HepG2 (cell line): ENCODE data around the gene DENND10. TPM values are rescaled to one million over a fixed set of nuclear protein-coding genes. Genes with fewer than 3 reads are reported as not detected.

Source experiments
- ATAC-seq: fragments of 200-7000 bp; cut with Tn5 transposase; 3 replicates; pipeline ENCODE4 v1.9.1; 2020; ENCODE audit warnings: mild to moderate bottlenecking, moderate library complexity
- BruUV-seq: library from RNA; stranded (reverse); fragments of 400-500 nt; replicated peaks from 2 replicates; lab custom pipeline; 2021; lab: Mats Ljungman, UMichigan
- CTCF ChIA-PET: fragments of 300-600 bp; formaldehyde crosslinking; extraction: SDS; loops from one replicate; lab custom pipeline; 2021; ENCODE audit warnings: low total read pairs, inconsistent platforms, low intra/inter-chr PET ratio; lab: Yijun Ruan, JAX
- POLR2A ChIA-PET: fragments of 350-600 bp; sonication (Branson Sonifier 250); formaldehyde crosslinking; loops from one replicate; lab custom pipeline; 2020; ENCODE audit warnings: antibody characterized with exemption, inconsistent platforms; lab: Yijun Ruan, JAX
- DNase-seq: peaks from one replicate; pipeline ENCODE4 v3.0.0-alpha.2; 2015; ENCODE audit warnings: low spot score
- FAIRE-seq: peaks from 3 replicates; lab custom pipeline; 2011; peaks lifted over from hg19 to GRCh38; lab: Jason Lieb, UNC
- H2AFZ ChIP-seq: one replicate; pipeline ENCODE4 v1.6.1; 2011; ENCODE audit warnings: low read length, inconsistent platforms
- H3K27ac ChIP-seq: fragments of 300-600 bp; 3 replicates; pipeline ENCODE4 v1.8.0; 2011; ENCODE audit warnings: mixed run types, mild to moderate bottlenecking, mixed read lengths, low read length, inconsistent platforms; ENCODE audit not compliant: insufficient read depth; ENCODE audit errors: extremely low read length
- H3K27me3 ChIP-seq, 2 experiments: fragments of 200-600 bp in 1 of 2; 2 replicates in 1 of 2; 3 replicates in 1 of 2; pipeline versions ENCODE4 v1.6.0 to v1.8.0; 2011; ENCODE audit warnings: low read length in 2 of 2, mild to moderate bottlenecking in 2 of 2, moderate library complexity in 2 of 2, inconsistent platforms in 1 of 2; ENCODE audit not compliant: insufficient read depth in 2 of 2, control insufficient read depth in 1 of 2
- H3K36me3 ChIP-seq, 2 experiments: fragments of 200-600 bp in 1 of 2; replicated peaks in 1 of 2; 2 replicates in 1 of 2; 3 replicates in 1 of 2; pipeline versions ENCODE4 v1.5.1 to v1.8.0; 2011; ENCODE audit warnings: low read length in 2 of 2, inconsistent platforms in 1 of 2; ENCODE audit not compliant: insufficient read depth in 2 of 2, control insufficient read depth in 1 of 2
- H3K4me1 ChIP-seq: 2 replicates; pipeline ENCODE4 v1.5.1; 2012; ENCODE audit warnings: low read length, inconsistent platforms; ENCODE audit not compliant: insufficient read depth
- H3K4me2 ChIP-seq: 2 replicates; pipeline ENCODE4 v1.6.0; 2011; ENCODE audit warnings: low read depth, low read length, inconsistent platforms
- H3K4me3 ChIP-seq, 3 experiments: fragments of 200-600 bp in 1 of 3; sonication (generic), shearing (Covaris generic) in 1 of 3; replicated peaks in 1 of 3; 2 replicates each; pipeline ENCODE4 v1.5.1; 2011 to 2016; ENCODE audit warnings: low read length in 3 of 3, inconsistent platforms in 2 of 3, low read depth in 2 of 3, mild to moderate bottlenecking in 2 of 3, control low read depth in 1 of 3, mixed read lengths in 1 of 3; ENCODE audit not compliant: insufficient read depth in 1 of 3
- H3K79me2 ChIP-seq: one replicate; pipeline ENCODE4 v1.6.1; 2011; ENCODE audit warnings: low read length, inconsistent platforms; ENCODE audit not compliant: insufficient read depth
- H3K9ac ChIP-seq: 2 replicates; pipeline ENCODE4 v1.6.0; 2011; ENCODE audit warnings: mild to moderate bottlenecking, low read depth, low read length, inconsistent platforms; ENCODE audit not compliant: insufficient read depth
- H3K9me3 ChIP-seq: 2 replicates; pipeline ENCODE4 v1.5.1; 2012; ENCODE audit warnings: mild to moderate bottlenecking, low read length
- H4K20me1 ChIP-seq: 2 replicates; pipeline ENCODE4 v1.6.0; 2011; ENCODE audit warnings: inconsistent platforms, mild to moderate bottlenecking, low read length, moderate library complexity; ENCODE audit not compliant: insufficient read depth
- ARNTL ChIP-seq: sonication (generic); formaldehyde crosslinking; IDR thresholded peaks from 2 replicates; pipeline ENCODE4 v1.4.0; 2020; ENCODE audit warnings: mild to moderate bottlenecking, missing genetic modification reagents
- MTF1 ChIP-seq: sonication (generic); formaldehyde crosslinking; IDR thresholded peaks from 2 replicates; pipeline ENCODE4 v1.5.0; 2020; ENCODE audit warnings: missing genetic modification reagents
- MYC ChIP-seq: sonication (generic); formaldehyde crosslinking; IDR thresholded peaks from 2 replicates; pipeline ENCODE4 v1.9.0; 2021; ENCODE audit warnings: missing genetic modification reagents, borderline replicate concordance
- SNRNP70 ChIP-seq: fragments of 200-400 bp; formaldehyde crosslinking; IDR thresholded peaks from 2 replicates; pipeline ENCODE4 v1.6.1; 2017; ENCODE audit warnings: mild to moderate bottlenecking, low read depth, low read length, moderate library complexity
- ZMAT3 ChIP-seq: sonication (generic); formaldehyde crosslinking; conservative IDR thresholded peaks from 2 replicates; pipeline ENCODE4 v1.7.0; 2021; ENCODE audit warnings: missing genetic modification reagents
- ZNF562 ChIP-seq: sonication (generic); formaldehyde crosslinking; IDR thresholded peaks from 2 replicates; pipeline ENCODE4 v1.8.0; 2022; ENCODE audit warnings: missing genetic modification reagents, borderline replicate concordance
- ZSCAN25 ChIP-seq: sonication (generic); formaldehyde crosslinking; IDR thresholded peaks from 2 replicates; pipeline ENCODE4 v1.8.0; 2022; ENCODE audit warnings: mild to moderate bottlenecking, missing genetic modification reagents
- WGBS: methylation state at CpG from one replicate; pipeline ENCODE4 v1.1.6; 2017; ENCODE audit warnings: low lambda C conversion rate; 5-methylcytosine and 5-hydroxymethylcytosine counted together
- in situ Hi-C: cut with HindIII; loops from 2 replicates; pipeline ENCODE4 v1.10.0; 2017; ENCODE audit warnings: low pct_unique_long_range_greater_than_20kb; ENCODE audit not compliant: extremely low pct_ligation_motif_present
- intact Hi-C: fragments of 100-400 bp; cut with micrococcal nuclease; formaldehyde crosslinking; loops from one replicate; pipeline ENCODE4 v1.10.0; 2022; ENCODE audit not compliant: unreplicated experiment
- polyA plus RNA-seq, 8 experiments: library from polyadenylated mRNA; depleted of rRNA in 3 of 8; stranded (reverse) in 7 of 8; unstranded in 1 of 8; fragments of >200 nt; fragmentation: Illumina TruSeq in 4 of 8; extraction: Trizol in 4 of 8; gene quantifications; 2 replicates each; pipeline versions ENCODE4 v1.2.1 to v1.2.3, GENCODE V29; 2011 to 2016; ENCODE audit warnings: low read depth in 4 of 8, missing spikeins in 1 of 8, mixed read lengths in 1 of 8; ENCODE audit not compliant: insufficient read depth in 1 of 8
- total RNA-seq, 5 experiments: library from RNA; depleted of rRNA; stranded (reverse); fragments of >200 nt; fragmentation: Illumina TruSeq; extraction: Trizol; gene quantifications; 2 replicates each; pipeline ENCODE4 v1.2.3, GENCODE V29; 2016; ENCODE audit warnings: low read depth in 1 of 5
- TF ChIP-seq, protein P1 (sequence below): IDR thresholded peaks from 2 replicates; pipeline ENCODE4 v1.4.0; 2020; ENCODE audit warnings: mild to moderate bottlenecking, missing genetic modification reagents

Gene DENND10
- total and polyA plus RNA-seq, 2 of the 13 experiments (the other 11 are each of a cell fraction or from before 2014, with no cell fraction given): 43.7 to 78.8 TPM

GRCh38 chr10:119055472-119055871 is 48.4 kb upstream of the DENND10 start:
- DNase-seq (no peak), ATAC-seq (no peak), FAIRE-seq (no peak)
- POLR2A ChIA-PET: no interaction called here
- no peak overlapping the region for H2AFZ ChIP-seq
- H3K79me2 ChIP-seq: peaks cover 7% of the 10 kb centered on the region
- no TSS peak for BruUV-seq
- H3K27ac ChIP-seq: no peak overlapping the region
- no peaks in the 10 kb centered on the region for H3K27me3 ChIP-seq
- H4K20me1 ChIP-seq: no peaks in the 10 kb centered on the region; the same call in 1 of the 2 replicates
- in situ Hi-C loops (no loop called here), intact Hi-C loops (no loop called here)
- TF ChIP-seq ZNF562 (CRISPR knock-in tag): no peak
- TF ChIP-seq, protein P1, sequence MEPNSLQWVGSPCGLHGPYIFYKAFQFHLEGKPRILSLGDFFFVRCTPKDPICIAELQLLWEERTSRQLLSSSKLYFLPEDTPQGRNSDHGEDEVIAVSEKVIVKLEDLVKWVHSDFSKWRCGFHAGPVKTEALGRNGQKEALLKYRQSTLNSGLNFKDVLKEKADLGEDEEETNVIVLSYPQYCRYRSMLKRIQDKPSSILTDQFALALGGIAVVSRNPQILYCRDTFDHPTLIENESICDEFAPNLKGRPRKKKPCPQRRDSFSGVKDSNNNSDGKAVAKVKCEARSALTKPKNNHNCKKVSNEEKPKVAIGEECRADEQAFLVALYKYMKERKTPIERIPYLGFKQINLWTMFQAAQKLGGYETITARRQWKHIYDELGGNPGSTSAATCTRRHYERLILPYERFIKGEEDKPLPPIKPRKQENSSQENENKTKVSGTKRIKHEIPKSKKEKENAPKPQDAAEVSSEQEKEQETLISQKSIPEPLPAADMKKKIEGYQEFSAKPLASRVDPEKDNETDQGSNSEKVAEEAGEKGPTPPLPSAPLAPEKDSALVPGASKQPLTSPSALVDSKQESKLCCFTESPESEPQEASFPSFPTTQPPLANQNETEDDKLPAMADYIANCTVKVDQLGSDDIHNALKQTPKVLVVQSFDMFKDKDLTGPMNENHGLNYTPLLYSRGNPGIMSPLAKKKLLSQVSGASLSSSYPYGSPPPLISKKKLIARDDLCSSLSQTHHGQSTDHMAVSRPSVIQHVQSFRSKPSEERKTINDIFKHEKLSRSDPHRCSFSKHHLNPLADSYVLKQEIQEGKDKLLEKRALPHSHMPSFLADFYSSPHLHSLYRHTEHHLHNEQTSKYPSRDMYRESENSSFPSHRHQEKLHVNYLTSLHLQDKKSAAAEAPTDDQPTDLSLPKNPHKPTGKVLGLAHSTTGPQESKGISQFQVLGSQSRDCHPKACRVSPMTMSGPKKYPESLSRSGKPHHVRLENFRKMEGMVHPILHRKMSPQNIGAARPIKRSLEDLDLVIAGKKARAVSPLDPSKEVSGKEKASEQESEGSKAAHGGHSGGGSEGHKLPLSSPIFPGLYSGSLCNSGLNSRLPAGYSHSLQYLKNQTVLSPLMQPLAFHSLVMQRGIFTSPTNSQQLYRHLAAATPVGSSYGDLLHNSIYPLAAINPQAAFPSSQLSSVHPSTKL (CRISPR knock-in tag): no peak
- TF ChIP-seq ARNTL (CRISPR knock-in tag): no peak
- no peak for TF ChIP-seq ZMAT3 (CRISPR knock-in tag)
- TF ChIP-seq ZSCAN25 (CRISPR knock-in tag): no peak
- no peak for TF ChIP-seq SNRNP70
- no peak for TF ChIP-seq MYC (CRISPR knock-in tag)
- no peak for TF ChIP-seq MTF1 (CRISPR knock-in tag)
- CTCF ChIA-PET: no interaction called here
- 90% methylated on average over 1 of the region's 1 CpG for WGBS
- H3K4me3 ChIP-seq: no peak overlapping the region
- no peak overlapping the region for H3K4me2 ChIP-seq
- H3K9me3 ChIP-seq: no peaks in the 10 kb centered on the region
- peaks cover 38 to 93% of the 10 kb centered on the region in 2 experiments for H3K36me3 ChIP-seq
- no peaks in the 10 kb centered on the region for H3K4me1 ChIP-seq
- H3K9ac ChIP-seq: no peak overlapping the region
